Colonic mucosa (tissue), 4 donors: ENCODE measurements around the gene EPAS1. TPM values are rescaled to one million over a fixed set of nuclear protein-coding genes. Genes with fewer than 3 reads are reported as not detected.

Source experiments
- DNase-seq: peaks from one replicate; pipeline ENCODE4 v3.0.0-alpha.2; 2020
- H3K27ac ChIP-seq: fragments of 200-600 bp; one replicate; pipeline ENCODE4 v1.8.0; 2021
- H3K27me3 ChIP-seq: fragments of 200-600 bp; one replicate; pipeline ENCODE4 v1.8.0; 2021
- H3K36me3 ChIP-seq: fragments of 200-600 bp; one replicate; pipeline ENCODE4 v1.8.0; 2021
- H3K4me1 ChIP-seq: fragments of 200-600 bp; one replicate; pipeline ENCODE4 v1.8.0; 2021; ENCODE audit warnings: mild to moderate bottlenecking
- H3K4me3 ChIP-seq: fragments of 200-600 bp; one replicate; pipeline ENCODE4 v1.8.0; 2021
- H3K9ac ChIP-seq, 2 donors: one replicate each; pipeline ENCODE4 v1.7.0; 2013; ENCODE audit warnings: control low read depth in 2 of 2, low read depth in 2 of 2, low read length in 2 of 2
- H3K9me3 ChIP-seq: fragments of 200-600 bp; one replicate; pipeline ENCODE4 v1.8.0; 2021
- intact Hi-C: fragments of 100-400 bp; cut with DNase I; formaldehyde crosslinking; loops from one replicate; pipeline ENCODE4 v1.14.1; 2022
- total RNA-seq, 2 donors: library from RNA; stranded (reverse); fragmentation: NEBNext Ultra II Directional in 1 of 2; extraction: Animal tissue kit (Norgen Biotek cat#: 25700) in 1 of 2; gene quantifications; one replicate each; pipeline ENCODE4 v1.2.1, GENCODE V29; 2021
- TF ChIP-seq, protein P1 (sequence below): fragments of 200-600 bp; IDR thresholded peaks from one replicate; pipeline ENCODE4 v1.8.0; 2022; ENCODE audit warnings: antibody characterized with exemption, mild to moderate bottlenecking
- donor health status: healthy.
- donor health status: DM: no; HTN: no; CAD: no.
- donor health status: DM: no; HTN: no; CAD: no.

EPAS1 gene
- total RNA-seq, 2 donors from 2014 or later = 116 to 140 TPM

DNA sequence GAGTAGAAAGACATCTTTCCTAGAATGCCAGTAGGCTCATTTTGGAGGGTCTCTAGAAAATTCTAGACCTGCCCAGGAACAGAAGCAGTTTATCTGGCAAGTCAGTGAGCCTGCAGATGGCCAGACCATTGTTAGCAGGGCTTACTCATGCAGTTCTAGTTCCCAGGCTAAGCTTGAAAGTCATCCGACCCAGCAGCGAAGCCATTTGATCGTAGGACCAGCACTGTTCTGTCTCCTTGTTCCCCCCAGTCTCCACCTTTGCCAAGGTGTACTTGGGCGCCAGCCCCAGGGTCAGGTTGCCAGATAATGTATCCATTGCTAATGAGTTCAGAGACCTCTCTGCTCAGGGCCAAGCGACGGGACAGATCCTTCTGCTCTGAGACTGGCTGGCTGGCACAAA lies 70.1 kb downstream of the EPAS1 start:
- Histone ChIP-seq H3K27ac (no peak overlapping the region), H3K27me3 (no peaks in the 10 kb centered on the region), H3K4me1 (no peaks in the 10 kb centered on the region), H3K9ac (no peak overlapping the region), H3K36me3 (no peaks in the 10 kb centered on the region), H3K4me3 (no peak overlapping the region), H3K9me3 (no peaks in the 10 kb centered on the region)
- DNase-seq = no peak
- TF ChIP-seq, protein P1, sequence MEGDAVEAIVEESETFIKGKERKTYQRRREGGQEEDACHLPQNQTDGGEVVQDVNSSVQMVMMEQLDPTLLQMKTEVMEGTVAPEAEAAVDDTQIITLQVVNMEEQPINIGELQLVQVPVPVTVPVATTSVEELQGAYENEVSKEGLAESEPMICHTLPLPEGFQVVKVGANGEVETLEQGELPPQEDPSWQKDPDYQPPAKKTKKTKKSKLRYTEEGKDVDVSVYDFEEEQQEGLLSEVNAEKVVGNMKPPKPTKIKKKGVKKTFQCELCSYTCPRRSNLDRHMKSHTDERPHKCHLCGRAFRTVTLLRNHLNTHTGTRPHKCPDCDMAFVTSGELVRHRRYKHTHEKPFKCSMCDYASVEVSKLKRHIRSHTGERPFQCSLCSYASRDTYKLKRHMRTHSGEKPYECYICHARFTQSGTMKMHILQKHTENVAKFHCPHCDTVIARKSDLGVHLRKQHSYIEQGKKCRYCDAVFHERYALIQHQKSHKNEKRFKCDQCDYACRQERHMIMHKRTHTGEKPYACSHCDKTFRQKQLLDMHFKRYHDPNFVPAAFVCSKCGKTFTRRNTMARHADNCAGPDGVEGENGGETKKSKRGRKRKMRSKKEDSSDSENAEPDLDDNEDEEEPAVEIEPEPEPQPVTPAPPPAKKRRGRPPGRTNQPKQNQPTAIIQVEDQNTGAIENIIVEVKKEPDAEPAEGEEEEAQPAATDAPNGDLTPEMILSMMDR = no peak
- intact Hi-C loops = no loop called here

DNA sequence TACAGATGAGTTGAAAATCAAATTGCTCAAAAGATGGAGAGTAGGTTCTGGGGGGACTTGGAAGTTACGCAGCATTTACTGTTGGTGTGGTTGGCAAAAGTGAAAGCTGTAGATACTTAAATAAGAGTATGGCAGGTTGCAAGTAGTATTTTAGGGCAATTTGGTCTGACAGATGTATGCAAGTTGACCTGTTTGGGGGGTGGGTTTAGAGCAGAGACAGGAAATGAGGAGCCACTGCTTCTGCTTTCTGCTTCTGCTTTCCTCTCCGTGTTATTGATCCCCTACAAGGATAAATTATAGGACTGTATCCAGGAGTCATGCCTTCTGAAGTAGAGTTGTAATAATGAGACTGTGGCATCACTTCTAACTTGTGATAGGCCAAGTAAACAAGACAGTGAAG lies 71.2 kb downstream of the EPAS1 start:
- Histone ChIP-seq H3K9me3 (no peaks in the 10 kb centered on the region), H3K4me1 (no peaks in the 10 kb centered on the region), H3K9ac (no peak overlapping the region), H3K4me3 (no peak overlapping the region), H3K27ac (no peak overlapping the region), H3K27me3 (no peaks in the 10 kb centered on the region), H3K36me3 (peaks cover 2% of the 10 kb centered on the region)
- TF ChIP-seq, protein P1 = no peak
- no peak for DNase-seq
- intact Hi-C loops = no loop called here

DNA sequence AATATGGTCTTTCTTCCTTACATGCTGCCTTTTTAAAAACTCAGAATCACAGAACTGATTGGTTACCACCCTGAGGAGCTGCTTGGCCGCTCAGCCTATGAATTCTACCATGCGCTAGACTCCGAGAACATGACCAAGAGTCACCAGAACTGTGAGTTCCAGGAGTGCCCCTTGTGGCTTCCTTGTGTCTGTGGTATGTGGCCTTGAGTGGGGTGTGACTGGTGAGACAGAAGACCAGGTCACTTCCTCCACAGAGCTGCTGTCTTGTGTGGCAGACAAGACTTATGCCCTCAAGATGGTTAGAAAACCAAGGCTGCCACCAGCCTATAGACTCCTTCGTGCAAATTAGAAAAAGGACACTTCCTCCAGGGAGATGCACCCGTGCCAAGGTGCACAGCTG lies 72.6 kb downstream of the EPAS1 start:
- DNase-seq = no peak
- Histone ChIP-seq H3K27me3 (no peaks in the 10 kb centered on the region), H3K36me3 (peaks cover 8% of the 10 kb centered on the region), H3K9ac (no peak overlapping the region), H3K4me1 (no peaks in the 10 kb centered on the region), H3K27ac (no peak overlapping the region), H3K4me3 (no peak overlapping the region), H3K9me3 (no peaks in the 10 kb centered on the region)
- TF ChIP-seq, protein P1 = no peak
- intact Hi-C loops = no loop called here

DNA sequence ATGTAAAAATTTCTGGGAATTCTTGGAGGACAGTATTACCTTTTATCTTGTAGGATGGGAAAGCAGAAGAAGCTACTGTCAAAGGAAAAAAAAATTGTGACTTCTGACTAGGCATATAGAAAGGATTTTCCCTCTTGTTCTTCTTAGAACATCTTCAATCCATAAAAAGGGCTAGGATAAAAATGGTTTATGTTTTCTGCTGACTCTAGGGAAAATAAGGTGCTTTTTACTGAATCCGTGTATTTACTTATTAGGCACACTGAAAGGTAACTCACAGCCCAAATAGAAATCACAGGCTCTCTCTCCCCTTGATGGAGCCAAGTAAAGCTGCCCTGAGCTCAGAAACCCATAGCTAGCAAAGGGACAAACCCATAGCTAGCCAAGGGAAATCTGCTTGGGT lies 74.6 kb downstream of the EPAS1 start:
- DNase-seq = no peak
- Histone ChIP-seq H3K9ac (no peak overlapping the region), H3K4me1 (no peaks in the 10 kb centered on the region), H3K9me3 (no peaks in the 10 kb centered on the region), H3K27ac (no peak overlapping the region), H3K36me3 (peaks cover 8% of the 10 kb centered on the region), H3K27me3 (no peaks in the 10 kb centered on the region), H3K4me3 (no peak overlapping the region)
- TF ChIP-seq, protein P1 = no peak
- intact Hi-C loops = no loop called here

DNA sequence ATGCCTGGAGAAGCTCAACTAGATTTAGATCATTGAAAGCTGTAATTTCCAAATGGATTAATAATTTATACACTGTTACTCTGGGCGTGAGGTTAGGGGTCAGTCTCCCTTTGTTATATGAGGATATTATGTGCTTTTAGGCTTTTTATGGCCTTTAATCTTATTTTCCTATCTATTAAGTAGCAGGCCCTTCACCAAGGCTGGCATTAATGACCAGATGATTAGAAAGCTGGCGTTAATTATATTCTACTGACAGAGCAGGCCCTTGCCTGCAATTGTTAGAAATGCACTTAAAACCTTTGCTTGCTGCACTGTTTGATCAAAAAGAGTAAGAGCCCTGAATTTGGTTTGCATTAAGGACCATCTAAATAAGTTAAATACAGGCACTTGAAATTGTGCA lies 75.3 kb downstream of the EPAS1 start:
- no peak for DNase-seq
- H3K27ac ChIP-seq = no peak overlapping the region
- peaks cover 8% of the 10 kb centered on the region for H3K36me3 ChIP-seq

More for the DNA sequence above, 75.3 kb downstream of the EPAS1 start:
- no peaks in the 10 kb centered on the region for H3K27me3 ChIP-seq
- TF ChIP-seq, protein P1 = no peak
- H3K9me3 ChIP-seq = no peaks in the 10 kb centered on the region
- no peak overlapping the region for H3K9ac ChIP-seq
- intact Hi-C loops = no loop called here
- H3K4me3 ChIP-seq = no peak overlapping the region
- no peaks in the 10 kb centered on the region for H3K4me1 ChIP-seq
